ENCODE results near the gene YPEL5. TPM values are rescaled to one million over a fixed set of nuclear protein-coding genes. Genes with fewer than 3 reads are reported as not detected.

The YPEL5 gene
- total RNA-seq, 1 donor from 2014 or later: 120 TPM

DNA sequence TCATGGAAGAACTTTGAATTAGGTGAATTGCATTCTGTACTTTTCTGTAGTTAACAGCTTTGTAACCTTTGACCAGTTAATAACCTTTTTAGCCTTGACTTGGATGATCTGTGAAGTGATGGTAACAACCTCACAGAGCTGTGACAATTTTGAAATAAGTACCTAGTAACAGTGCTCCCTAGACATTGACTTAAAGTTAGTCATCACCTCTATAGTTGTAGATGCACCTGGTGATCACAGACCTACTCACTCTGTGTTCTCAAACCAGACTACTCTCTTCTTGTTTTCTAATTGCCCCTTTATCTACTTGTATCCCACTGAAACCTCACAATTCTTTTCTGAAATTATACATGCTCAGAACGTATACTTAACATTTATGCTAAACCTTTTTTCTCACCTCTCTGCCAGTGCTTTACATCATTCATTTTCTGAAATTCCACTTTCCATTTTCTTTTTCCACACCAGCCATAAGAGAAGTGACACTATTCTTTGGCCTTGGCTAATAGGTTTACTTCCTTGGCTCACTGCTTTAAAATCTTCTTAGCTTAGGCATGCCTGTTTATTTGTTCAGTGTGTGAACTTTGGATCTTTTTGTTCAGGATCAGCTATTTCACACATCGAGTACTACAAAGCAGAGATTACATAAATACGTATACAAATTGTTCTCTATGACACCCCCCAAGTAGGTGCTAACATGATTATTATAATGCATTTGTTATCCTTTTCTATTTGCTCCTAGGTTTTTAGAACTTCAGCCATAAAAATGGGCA is 9.3 kb downstream of the YPEL5 start:
- no peak overlapping the region for H3K4me3 Mint-ChIP-seq (ENCODE audit: unreplicated experiment)

DNA sequence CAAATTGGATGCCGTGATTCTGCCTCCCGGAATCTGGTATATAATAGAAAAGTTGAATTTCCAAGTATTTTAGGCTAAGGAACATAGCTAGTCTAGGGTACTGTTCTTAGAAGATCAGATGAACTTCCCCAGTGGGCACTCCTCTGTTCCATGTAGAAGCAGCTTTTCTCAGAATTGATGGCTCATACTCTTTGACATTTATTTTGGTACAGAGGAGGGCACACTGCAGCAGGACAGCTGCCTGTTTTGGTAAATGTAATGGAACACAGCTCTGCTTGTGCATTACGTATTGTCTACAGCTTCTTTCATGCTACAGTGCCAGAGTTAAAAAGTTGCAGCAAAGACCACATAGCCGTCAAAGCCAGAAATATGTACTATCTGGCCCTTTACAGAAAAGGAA is 10.8 kb downstream of the YPEL5 start:
- Mint-ChIP-seq H3K4me3 (ENCODE audit: unreplicated experiment) (no peak overlapping the region), H3K9me3 (ENCODE audit: unreplicated experiment) (no peaks in the 10 kb centered on the region), H3K27me3 (ENCODE audit: unreplicated experiment) (peaks cover 1% of the 10 kb centered on the region), H3K4me1 (ENCODE audit: unreplicated experiment) (no peaks in the 10 kb centered on the region), H3K36me3 (ENCODE audit: low read depth, unreplicated experiment) (peaks cover 9% of the 10 kb centered on the region), H3K27ac (ENCODE audit: unreplicated experiment) (no peak overlapping the region)
- TF ChIP-seq, protein P1, sequence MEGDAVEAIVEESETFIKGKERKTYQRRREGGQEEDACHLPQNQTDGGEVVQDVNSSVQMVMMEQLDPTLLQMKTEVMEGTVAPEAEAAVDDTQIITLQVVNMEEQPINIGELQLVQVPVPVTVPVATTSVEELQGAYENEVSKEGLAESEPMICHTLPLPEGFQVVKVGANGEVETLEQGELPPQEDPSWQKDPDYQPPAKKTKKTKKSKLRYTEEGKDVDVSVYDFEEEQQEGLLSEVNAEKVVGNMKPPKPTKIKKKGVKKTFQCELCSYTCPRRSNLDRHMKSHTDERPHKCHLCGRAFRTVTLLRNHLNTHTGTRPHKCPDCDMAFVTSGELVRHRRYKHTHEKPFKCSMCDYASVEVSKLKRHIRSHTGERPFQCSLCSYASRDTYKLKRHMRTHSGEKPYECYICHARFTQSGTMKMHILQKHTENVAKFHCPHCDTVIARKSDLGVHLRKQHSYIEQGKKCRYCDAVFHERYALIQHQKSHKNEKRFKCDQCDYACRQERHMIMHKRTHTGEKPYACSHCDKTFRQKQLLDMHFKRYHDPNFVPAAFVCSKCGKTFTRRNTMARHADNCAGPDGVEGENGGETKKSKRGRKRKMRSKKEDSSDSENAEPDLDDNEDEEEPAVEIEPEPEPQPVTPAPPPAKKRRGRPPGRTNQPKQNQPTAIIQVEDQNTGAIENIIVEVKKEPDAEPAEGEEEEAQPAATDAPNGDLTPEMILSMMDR (IDR thresholded peaks at IDR 0.05; ENCODE audit: unreplicated experiment): no peak
- no peak for DNase-seq (ENCODE audit: low spot score)

More for the DNA sequence above, 9.3 kb downstream of the YPEL5 start:
- Mint-ChIP-seq H3K27me3 (ENCODE audit: unreplicated experiment) (peaks cover 3% of the 10 kb centered on the region), H3K4me1 (ENCODE audit: unreplicated experiment) (peaks cover 3% of the 10 kb centered on the region), H3K36me3 (ENCODE audit: low read depth, unreplicated experiment) (peaks cover 14% of the 10 kb centered on the region), H3K27ac (ENCODE audit: unreplicated experiment) (no peak overlapping the region), H3K9me3 (ENCODE audit: unreplicated experiment) (no peaks in the 10 kb centered on the region)
- TF ChIP-seq, protein P1 (IDR thresholded peaks at IDR 0.05; ENCODE audit: unreplicated experiment): no peak
- DNase-seq (ENCODE audit: low spot score): no peak

DNA sequence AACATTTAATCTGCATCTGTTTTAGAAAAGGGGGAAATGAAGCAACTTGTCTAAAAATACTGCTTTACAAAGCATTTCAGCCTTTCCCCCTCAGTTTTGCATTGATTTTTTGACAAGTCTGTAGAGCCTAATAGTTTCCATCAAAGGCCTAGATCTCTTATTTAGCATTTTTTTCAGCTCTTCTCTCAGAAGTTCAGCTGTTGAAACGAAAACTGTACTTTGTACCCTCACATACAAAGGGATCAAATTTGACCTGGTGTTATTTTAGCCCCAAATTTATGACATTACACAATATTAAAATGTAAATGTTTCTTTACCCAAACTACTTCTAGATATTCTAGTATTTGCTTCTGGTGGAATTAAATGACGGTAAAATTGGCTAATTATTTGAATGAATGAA is 13.0 kb downstream of the YPEL5 start:
- TF ChIP-seq, protein P1 (IDR thresholded peaks at IDR 0.05; ENCODE audit: unreplicated experiment): no peak
- Mint-ChIP-seq H3K4me1 (ENCODE audit: unreplicated experiment) (no peaks in the 10 kb centered on the region), H3K4me3 (ENCODE audit: unreplicated experiment) (no peak overlapping the region), H3K27ac (ENCODE audit: unreplicated experiment) (no peak overlapping the region), H3K27me3 (ENCODE audit: unreplicated experiment) (no peaks in the 10 kb centered on the region), H3K9me3 (ENCODE audit: unreplicated experiment) (no peaks in the 10 kb centered on the region), H3K36me3 (ENCODE audit: low read depth, unreplicated experiment) (peaks cover 9% of the 10 kb centered on the region)
- DNase-seq (ENCODE audit: low spot score): no peak

DNA sequence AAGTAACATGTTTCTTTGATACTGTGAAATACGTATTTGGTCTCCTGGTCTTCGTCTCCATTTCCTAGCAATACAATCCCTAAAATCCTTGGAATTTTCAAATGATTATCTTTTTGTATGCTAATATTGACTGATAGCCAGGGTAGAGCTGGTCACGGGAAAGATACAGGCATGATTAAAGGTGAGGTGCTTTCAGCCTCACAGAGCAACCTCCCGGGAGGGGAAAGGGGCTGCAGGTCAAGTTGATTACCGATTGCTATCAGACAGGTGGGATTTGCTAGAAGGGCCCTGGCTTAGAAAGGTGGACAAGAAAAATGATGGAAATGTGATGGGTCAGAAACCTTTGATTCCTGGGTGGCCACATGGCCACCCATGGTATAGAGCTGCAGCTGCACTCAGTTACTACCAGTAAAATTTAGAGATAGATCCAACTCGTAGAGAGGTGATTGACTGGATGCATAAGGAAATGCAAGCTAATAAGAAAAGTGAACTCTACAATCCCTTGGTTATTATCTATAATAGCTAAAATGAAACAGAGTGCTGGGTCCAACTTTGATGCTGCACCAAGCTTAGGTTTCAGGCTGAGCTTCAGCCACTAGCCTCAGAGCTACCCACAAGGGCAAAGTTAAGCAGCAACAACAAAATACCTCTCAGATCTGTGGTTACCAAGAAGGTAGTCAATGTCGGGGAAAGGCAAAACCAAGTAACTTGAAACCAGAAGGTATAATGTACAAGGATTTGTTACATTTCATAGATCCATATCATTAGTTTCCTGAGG is 15.3 kb downstream of the YPEL5 start:
- H3K4me1 Mint-ChIP-seq (ENCODE audit: unreplicated experiment): no peaks in the 10 kb centered on the region
- no peak for DNase-seq (ENCODE audit: low spot score)
- no peaks in the 10 kb centered on the region for H3K36me3 Mint-ChIP-seq (ENCODE audit: low read depth, unreplicated experiment)
- H3K9me3 Mint-ChIP-seq (ENCODE audit: unreplicated experiment): no peaks in the 10 kb centered on the region
- H3K27me3 Mint-ChIP-seq (ENCODE audit: unreplicated experiment): no peaks in the 10 kb centered on the region
- H3K27ac Mint-ChIP-seq (ENCODE audit: unreplicated experiment): no peak overlapping the region
- H3K4me3 Mint-ChIP-seq (ENCODE audit: unreplicated experiment): no peak overlapping the region
- TF ChIP-seq, protein P1 (IDR thresholded peaks at IDR 0.05; ENCODE audit: unreplicated experiment): no peak

DNA sequence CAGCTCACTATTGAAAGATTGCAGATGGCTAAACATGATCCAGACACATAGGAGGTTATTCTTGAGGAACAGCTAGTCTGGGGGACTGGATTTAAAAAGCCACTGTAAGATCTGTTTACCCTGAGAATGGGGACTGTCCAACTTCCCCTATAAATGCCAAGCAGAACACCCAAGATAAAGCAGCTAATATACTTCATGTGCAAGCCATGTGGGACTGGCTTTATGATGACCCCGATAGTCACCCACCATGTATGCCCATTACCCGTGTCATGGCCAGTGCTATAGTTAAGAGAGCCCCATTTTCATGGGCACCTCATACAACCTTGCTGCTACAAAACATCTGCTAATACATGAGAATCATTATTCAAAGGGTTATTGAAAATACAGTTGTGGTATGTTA is 16.0 kb downstream of the YPEL5 start:
- H3K36me3 Mint-ChIP-seq (ENCODE audit: low read depth, unreplicated experiment): no peaks in the 10 kb centered on the region

More for the DNA sequence above, 16.0 kb downstream of the YPEL5 start:
- no peak for DNase-seq (ENCODE audit: low spot score)
- no peaks in the 10 kb centered on the region for H3K9me3 Mint-ChIP-seq (ENCODE audit: unreplicated experiment)
- TF ChIP-seq, protein P1 (IDR thresholded peaks at IDR 0.05; ENCODE audit: unreplicated experiment): no peak
- no peak overlapping the region for H3K4me3 Mint-ChIP-seq (ENCODE audit: unreplicated experiment)
- no peaks in the 10 kb centered on the region for H3K27me3 Mint-ChIP-seq (ENCODE audit: unreplicated experiment)
- H3K27ac Mint-ChIP-seq (ENCODE audit: unreplicated experiment): no peak overlapping the region
- no peaks in the 10 kb centered on the region for H3K4me1 Mint-ChIP-seq (ENCODE audit: unreplicated experiment)
